Activated CD4-positive, alpha-beta T cell treated with anti-CD3 and anti-CD28 coated beads, Interleukin-10, Interleukin-2, amounts not matched to agents 100 ng/mL and 50 ng/mL, durations not matched to agents 16 hours and 8 hours (primary cell): Measurements from ENCODE around the gene OMG.

Experiments used
- DNase-seq: peaks from one replicate; pipeline ENCODE4 v3.0.0-alpha.2; 2020

OMG gene

DNA sequence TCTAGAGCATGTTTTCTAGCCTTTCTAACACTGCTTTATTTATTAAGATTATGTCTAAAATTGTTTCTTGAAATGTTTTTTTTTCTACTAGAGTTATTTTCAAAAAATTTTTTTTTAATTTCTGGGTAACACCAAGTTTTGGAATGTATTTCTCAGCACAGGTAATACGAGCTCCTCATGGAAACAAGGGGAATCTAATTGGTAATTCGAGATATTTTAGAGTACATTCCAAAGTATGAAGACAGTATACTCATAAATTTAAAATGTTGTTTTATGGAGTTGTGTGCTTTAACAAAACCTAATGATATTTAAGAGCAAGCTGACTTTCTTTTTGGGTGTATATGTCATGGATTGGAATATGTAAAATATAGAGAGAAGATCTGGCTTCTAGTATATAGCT, 42.4 kb downstream of the OMG start:
- no peak for DNase-seq

DNA sequence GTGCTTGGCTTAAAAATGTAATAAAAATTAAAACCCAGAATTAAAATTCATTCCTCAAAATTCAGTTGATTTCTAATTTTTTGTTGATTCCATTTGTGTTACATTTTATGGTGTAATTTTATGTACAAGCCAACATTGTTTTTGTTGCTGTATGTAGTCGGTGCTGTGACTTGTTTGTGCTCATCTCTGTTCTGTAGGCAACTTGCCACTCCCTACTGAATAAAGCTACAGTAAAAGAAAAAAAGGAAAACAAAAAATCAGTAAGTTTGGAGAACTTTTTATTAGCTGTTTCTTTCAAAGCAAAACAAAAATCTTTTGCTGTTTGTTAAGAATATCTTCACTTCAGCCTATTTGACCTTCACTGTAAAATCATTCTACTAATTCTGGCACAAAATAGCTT, 44.3 kb downstream of the OMG start:
- DNase-seq: no peak

DNA sequence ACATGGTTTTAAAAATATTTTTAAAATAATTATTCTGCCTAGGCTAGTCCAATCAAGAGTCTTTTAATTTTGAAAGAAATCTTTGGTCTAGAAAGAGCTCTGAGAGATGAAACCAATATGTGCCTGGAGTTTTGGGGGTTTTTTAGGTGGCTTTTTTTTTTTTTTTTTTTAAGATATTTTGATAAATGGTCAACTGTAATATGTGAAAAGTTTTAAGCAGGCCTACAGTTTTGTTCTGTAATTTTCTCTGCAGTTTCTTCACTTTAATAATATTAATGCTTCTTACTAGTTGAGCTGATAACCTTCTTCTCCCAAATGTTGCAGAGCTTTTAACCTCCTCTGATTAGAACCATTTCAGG, 45.1 kb downstream of the OMG start:
- no peak for DNase-seq

DNA sequence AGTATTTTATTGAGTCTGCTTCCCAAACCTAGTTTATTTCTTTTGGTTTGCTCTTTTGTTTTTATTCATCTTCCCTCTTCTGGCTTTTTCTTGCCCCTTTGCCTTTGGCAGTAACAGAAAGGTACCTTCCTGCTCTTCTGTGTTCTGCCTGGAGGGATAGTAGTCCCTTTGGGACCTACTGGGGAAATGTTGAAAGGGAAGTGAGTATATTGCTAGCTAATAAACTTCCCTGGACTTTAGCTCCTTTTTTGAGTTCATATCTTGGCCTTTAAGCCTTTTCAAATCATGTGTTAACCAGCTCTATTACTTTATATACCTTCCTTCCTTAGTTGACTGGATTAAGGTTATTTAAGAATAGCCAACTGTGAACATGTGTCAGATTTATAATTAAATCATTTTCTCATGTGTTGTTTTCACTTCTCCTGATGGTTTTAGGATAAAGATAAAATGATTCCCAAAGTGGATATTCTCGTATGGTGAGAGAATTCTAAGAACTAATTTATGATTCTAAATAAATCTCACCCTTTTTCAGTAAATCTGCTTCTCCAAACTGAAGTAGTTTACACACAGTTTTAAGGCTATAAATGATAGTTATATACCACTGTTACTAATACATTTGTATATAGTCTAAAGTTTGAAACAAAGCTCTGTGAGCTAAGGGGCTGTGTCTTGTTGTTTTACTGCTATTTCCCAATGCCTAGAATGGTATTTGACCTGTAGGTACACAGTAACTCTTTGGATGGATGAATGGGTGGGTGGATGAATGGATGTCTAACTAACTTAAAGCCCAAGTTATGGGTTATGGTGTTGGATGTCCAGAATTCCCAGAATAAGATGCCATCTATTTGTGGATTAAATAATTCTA, 45.7 kb downstream of the OMG start:
- DNase-seq: no peak

DNA sequence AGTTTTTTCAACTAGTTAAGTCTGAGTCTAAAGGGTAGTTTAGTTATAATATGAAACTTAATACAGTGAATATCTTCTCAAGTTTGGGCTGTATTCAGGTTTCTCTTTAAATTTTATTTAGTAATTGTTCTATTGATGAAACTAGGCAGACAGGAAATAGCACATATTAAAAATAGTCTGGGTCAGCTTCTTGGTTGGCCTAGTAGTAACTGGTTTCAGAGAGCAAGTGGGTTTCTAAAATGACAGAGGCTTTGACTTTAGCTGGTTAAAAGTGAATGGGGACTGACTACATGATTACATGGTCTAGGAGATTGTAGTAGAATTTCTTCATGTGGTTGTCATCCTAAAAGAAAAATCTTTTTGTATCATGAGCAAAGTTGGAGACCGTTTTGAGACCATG, 46.8 kb downstream of the OMG start:
- no peak for DNase-seq

DNA sequence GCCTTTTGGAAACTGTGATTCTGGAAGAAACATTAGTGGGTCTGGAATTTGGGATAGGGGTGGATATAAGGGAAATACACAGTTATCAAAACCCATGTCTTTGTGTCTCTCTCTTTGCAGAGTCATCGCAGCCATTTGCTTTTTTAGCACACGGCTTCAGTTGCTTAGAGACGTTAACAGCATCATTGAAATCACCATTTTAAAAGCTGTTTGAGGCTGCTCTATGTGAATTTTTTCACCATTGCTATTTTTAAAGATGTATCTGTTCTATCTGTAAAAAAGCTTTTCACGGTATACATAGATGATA, 47.3 kb downstream of the OMG start:
- DNase-seq: no peak

DNA sequence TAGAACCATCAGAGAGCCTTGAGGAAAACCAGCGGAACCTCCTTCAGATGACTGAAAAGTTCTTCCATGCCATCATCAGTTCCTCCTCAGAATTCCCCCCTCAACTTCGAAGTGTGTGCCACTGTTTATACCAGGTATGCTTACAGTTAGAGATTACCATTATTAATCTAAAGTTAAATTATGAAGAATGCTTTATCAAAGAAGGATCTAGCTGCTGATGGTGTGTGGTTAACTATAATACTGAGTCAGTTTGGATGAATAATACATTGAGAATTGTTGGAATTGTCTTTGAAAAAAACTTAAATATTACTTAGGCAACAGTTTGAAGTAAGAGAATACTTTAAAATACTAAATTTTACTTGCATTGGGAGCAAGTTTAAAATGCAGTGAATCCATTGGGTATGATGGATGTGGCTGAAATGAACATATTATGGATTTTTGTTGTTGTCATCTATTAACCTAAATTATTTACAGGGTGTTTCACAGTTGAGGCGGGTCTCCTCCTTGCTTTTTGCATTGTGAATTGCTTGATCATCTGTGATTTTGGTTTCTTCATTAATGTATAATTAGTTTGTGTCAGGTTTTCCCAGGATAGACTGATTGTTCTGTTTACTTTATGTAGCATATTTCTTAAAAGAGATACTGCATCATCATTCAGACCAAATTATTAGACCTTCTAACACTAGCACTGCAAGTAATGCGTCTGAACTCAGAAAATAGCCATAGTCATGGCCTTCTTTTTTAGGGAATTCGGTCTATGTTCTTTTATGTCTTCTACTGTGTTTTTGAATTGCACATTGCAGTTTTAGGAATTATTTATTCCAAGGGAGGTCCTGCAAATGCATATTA, 47.8 kb downstream of the OMG start:
- DNase-seq: no peak
